Loucy (cell line): Measurements from ENCODE around the gene SYCP3.

Source experiments
- H2AFZ ChIP-seq: fragments of 200-600 bp; sonication (generic); 2 replicates; pipeline ENCODE4 v1.6.0; 2016; ENCODE audit warnings: antibody characterized with exemption, mild to moderate bottlenecking, low read length, moderate library complexity
- H3F3A ChIP-seq: fragments of 200-600 bp; 2 replicates; pipeline ENCODE4 v1.6.0; 2016; ENCODE audit warnings: antibody characterized with exemption, low read depth, mild to moderate bottlenecking
- H3K27me3 ChIP-seq: fragments of 200-600 bp; sonication (generic); 2 replicates; pipeline ENCODE4 v1.6.1; 2014; ENCODE audit warnings: low read length, mild to moderate bottlenecking; ENCODE audit not compliant: insufficient read depth, poor library complexity, severe bottlenecking
- H3K36me3 ChIP-seq: fragments of 200-600 bp; sonication (generic); 2 replicates; pipeline ENCODE4 v1.6.1; 2016; ENCODE audit warnings: low read length; ENCODE audit not compliant: insufficient read depth
- H3K4me1 ChIP-seq: fragments of 200-600 bp; sonication (generic); 2 replicates; pipeline ENCODE4 v1.5.1; 2014; ENCODE audit warnings: low read length, mild to moderate bottlenecking; ENCODE audit not compliant: insufficient read depth, poor library complexity, severe bottlenecking
- H3K4me2 ChIP-seq: fragments of 200-600 bp; sonication (generic); 2 replicates; pipeline ENCODE4 v1.6.0; 2014; ENCODE audit warnings: antibody characterized with exemption, low read length, low read depth, mild to moderate bottlenecking; ENCODE audit not compliant: poor library complexity, severe bottlenecking
- H3K4me3 ChIP-seq: fragments of 200-600 bp; sonication (generic); 2 replicates; pipeline ENCODE4 v1.5.1; 2014; ENCODE audit warnings: low read length, mild to moderate bottlenecking, mixed read lengths; ENCODE audit not compliant: poor library complexity, severe bottlenecking
- H3K79me2 ChIP-seq: fragments of 200-600 bp; sonication (generic); 2 replicates; pipeline ENCODE4 v1.6.1; 2014; ENCODE audit warnings: low read length; ENCODE audit not compliant: insufficient read depth
- H3K9ac ChIP-seq: fragments of 200-600 bp; sonication (generic); 2 replicates; pipeline ENCODE4 v1.6.0; 2014; ENCODE audit warnings: mild to moderate bottlenecking, low read depth, low read length, moderate library complexity; ENCODE audit not compliant: poor library complexity, severe bottlenecking
- H3K9me2 ChIP-seq: fragments of 200-600 bp; sonication (generic); replicated peaks from 2 replicates; pipeline ENCODE4 v1.6.1; 2016; ENCODE audit warnings: low read depth, low read length, mixed read lengths
- H3K9me3 ChIP-seq: fragments of 200-600 bp; sonication (generic); 2 replicates; pipeline ENCODE4 v1.6.1; 2014; ENCODE audit warnings: mild to moderate bottlenecking, antibody characterized with exemption, low read length, low read depth; ENCODE audit not compliant: insufficient read depth
- H4K20me1 ChIP-seq: fragments of 200-600 bp; sonication (generic); 2 replicates; pipeline ENCODE4 v1.6.0; 2014; ENCODE audit warnings: antibody characterized with exemption, low read length, mild to moderate bottlenecking; ENCODE audit not compliant: insufficient read depth, poor library complexity, severe bottlenecking
- CTCF ChIP-seq: fragments of 200-600 bp; sonication (generic); conservative IDR thresholded peaks from 2 replicates; pipeline ENCODE4 v1.5.1; 2014; ENCODE audit warnings: mild to moderate bottlenecking, antibody characterized with exemption, low read length
- EZH2phosphoT487 ChIP-seq: fragments of 200-600 bp; IDR thresholded peaks from 2 replicates; pipeline ENCODE4 v1.6.1; 2018; ENCODE audit warnings: antibody characterized with exemption, mild to moderate bottlenecking, moderate library complexity, borderline replicate concordance

Gene SYCP3

GRCh38 chr12:101781834-101782233, 42.6 kb upstream of the SYCP3 start:
- Histone ChIP-seq H2AFZ (no peak overlapping the region), H3K9ac (no peak overlapping the region), H3K36me3 (peaks cover 34% of the 10 kb centered on the region), H4K20me1 (no peaks in the 10 kb centered on the region), H3K9me2 (no peaks in the 10 kb centered on the region), H3F3A (no peaks in the 10 kb centered on the region), H3K27me3 (no peaks in the 10 kb centered on the region), H3K4me2 (no peak overlapping the region), H3K4me3 (no peak overlapping the region), H3K9me3 (no peaks in the 10 kb centered on the region), H3K4me1 (peaks cover 34% of the 10 kb centered on the region), H3K79me2 (no peaks in the 10 kb centered on the region)
- no peak for TF ChIP-seq CTCF
- no peak for TF ChIP-seq EZH2phosphoT487

GRCh38 chr12:101780599-101780998, 41.3 kb upstream of the SYCP3 start:
- TF ChIP-seq EZH2phosphoT487 (no peak), CTCF (no peak)
- H3K9me3 ChIP-seq = no peaks in the 10 kb centered on the region
- peaks cover 47% of the 10 kb centered on the region for H3K4me1 ChIP-seq
- no peaks in the 10 kb centered on the region for H3K9me2 ChIP-seq
- no peak overlapping the region for H3K4me2 ChIP-seq
- H3K36me3 ChIP-seq = peaks cover 29% of the 10 kb centered on the region
- H4K20me1 ChIP-seq = no peaks in the 10 kb centered on the region
- no peak overlapping the region for H3K9ac ChIP-seq
- no peak overlapping the region for H2AFZ ChIP-seq
- H3K27me3 ChIP-seq = no peaks in the 10 kb centered on the region
- H3K4me3 ChIP-seq = no peak overlapping the region
- H3K79me2 ChIP-seq = no peaks in the 10 kb centered on the region
- H3F3A ChIP-seq = no peaks in the 10 kb centered on the region

- H3K4me1 ChIP-seq = peaks cover 56% of the 10 kb centered on the region
Measured at GRCh38 chr12:101779626-101780025, 40.4 kb upstream of the SYCP3 start.

More at GRCh38 chr12:101779626-101780025, 40.4 kb upstream of the SYCP3 start:
- TF ChIP-seq CTCF (no peak), EZH2phosphoT487 (no peak)
- Histone ChIP-seq H2AFZ (no peak overlapping the region), H3K4me2 (no peak overlapping the region), H3K27me3 (no peaks in the 10 kb centered on the region), H3K9ac (no peak overlapping the region), H4K20me1 (no peaks in the 10 kb centered on the region), H3F3A (no peaks in the 10 kb centered on the region), H3K36me3 (peaks cover 19% of the 10 kb centered on the region), H3K9me2 (no peaks in the 10 kb centered on the region), H3K9me3 (no peaks in the 10 kb centered on the region), H3K4me3 (no peak overlapping the region), H3K79me2 (no peaks in the 10 kb centered on the region)
